Stimulated activated CD8-positive, alpha-beta memory T cell treated with anti-CD3 and anti-CD28 coated beads, Interleukin-15, amount 100 ng/mL, for 1 hour (primary cell): Measurements from ENCODE around the gene SLC44A1.
A peak's percentile ranks its signal among the peaks of the same experiment; 100 is the strongest.

Experiments used
- DNase-seq: peaks from one replicate; pipeline ENCODE4 v3.0.0-alpha.2; 2020; ENCODE audit warnings: low read depth

The SLC44A1 gene

GRCh38 chr9:105392531-105392930, 148.1 kb downstream of the SLC44A1 start:
- no peak for DNase-seq

- no peak for DNase-seq
These were observed 149.3 kb downstream of the SLC44A1 start for GRCh38 chr9:105393576-105394344.

GRCh38 chr9:105396441-105396840, 152.0 kb downstream of the SLC44A1 start:
- no peak for DNase-seq

GRCh38 chr9:105396901-105397300, 152.4 kb downstream of the SLC44A1 start:
- no peak for DNase-seq

GRCh38 chr9:105399117-105399516, 154.7 kb downstream of the SLC44A1 start:
- no peak for DNase-seq

GRCh38 chr9:105401651-105402050, 157.2 kb downstream of the SLC44A1 start:
- DNase-seq, result no peak

- no peak for DNase-seq
These were observed 159.2 kb downstream of the SLC44A1 start for GRCh38 chr9:105403552-105404248.

GRCh38 chr9:105405514-105406131, 161.2 kb downstream of the SLC44A1 start:
- peak; percentile 16 for DNase-seq

- no peak for DNase-seq
These were observed 161.9 kb downstream of the SLC44A1 start for GRCh38 chr9:105406369-105406768.

GRCh38 chr9:105413525-105413924, 169.1 kb downstream of the SLC44A1 start:
- DNase-seq, result no peak

GRCh38 chr9:105414947-105415661, 170.7 kb downstream of the SLC44A1 start:
- peak; percentile 50 for DNase-seq

GRCh38 chr9:105415662-105415980, 171.2 kb downstream of the SLC44A1 start:
- DNase-seq, result no peak

GRCh38 chr9:105416840-105417239, 172.4 kb downstream of the SLC44A1 start:
- no peak for DNase-seq

- no peak for DNase-seq
These were observed 174.4 kb downstream of the SLC44A1 start for GRCh38 chr9:105418588-105419500.

GRCh38 chr9:105419816-105420597, 175.6 kb downstream of the SLC44A1 start:
- no peak for DNase-seq

- DNase-seq, result no peak
These were observed 176.7 kb downstream of the SLC44A1 start for GRCh38 chr9:105421154-105421553.

GRCh38 chr9:105421864-105422263, 177.4 kb downstream of the SLC44A1 start:
- no peak for DNase-seq

GRCh38 chr9:105425816-105426433, 181.5 kb downstream of the SLC44A1 start:
- DNase-seq, result no peak

GRCh38 chr9:105426657-105427056, 182.2 kb downstream of the SLC44A1 start:
- no peak for DNase-seq
